DND-41 (cell line): ENCODE results near the gene ATP23.

Experiments
- ATAC-seq: fragments of 200-7000 bp; cut with Tn5 transposase; 3 replicates; pipeline ENCODE4 v1.9.1; 2021; ENCODE audit warnings: low read depth; ENCODE audit not compliant: insufficient read depth
- DNase-seq: peaks from one replicate; pipeline ENCODE4 v3.0.0-alpha.2; 2020
- H2AFZ ChIP-seq: 2 replicates; pipeline ENCODE4 v1.6.0; 2012; ENCODE audit warnings: low read depth, low read length
- H3K27ac ChIP-seq: 2 replicates; pipeline ENCODE4 v1.5.1; 2012; ENCODE audit warnings: low read length, inconsistent platforms
- H3K27me3 ChIP-seq: fragments of 200-600 bp; sonication (generic); 2 replicates; pipeline ENCODE4 v1.6.0; 2012; ENCODE audit warnings: low read length, mild to moderate bottlenecking, inconsistent platforms; ENCODE audit not compliant: insufficient read depth, poor library complexity
- H3K36me3 ChIP-seq: 2 replicates; pipeline ENCODE4 v1.5.1; 2012; ENCODE audit warnings: low read length, inconsistent platforms; ENCODE audit not compliant: insufficient read depth
- H3K4me1 ChIP-seq: 2 replicates; pipeline ENCODE4 v1.5.1; 2012; ENCODE audit warnings: mild to moderate bottlenecking, low read length; ENCODE audit not compliant: insufficient read depth
- H3K4me2 ChIP-seq: 2 replicates; pipeline ENCODE4 v1.6.0; 2012; ENCODE audit warnings: mild to moderate bottlenecking, moderate library complexity, low read length, inconsistent platforms; ENCODE audit not compliant: insufficient read depth
- H3K4me3 ChIP-seq, 2 experiments: fragments of 200-600 bp in 1 of 2; shearing (Covaris generic) in 1 of 2; 2 replicates each; pipeline ENCODE4 v1.5.1; 2012 to 2016; ENCODE audit warnings: inconsistent platforms in 2 of 2, low read length in 2 of 2, mild to moderate bottlenecking in 2 of 2, low read depth in 1 of 2, moderate library complexity in 1 of 2
- H3K79me2 ChIP-seq: 2 replicates; pipeline ENCODE4 v1.6.0; 2012; ENCODE audit warnings: low read length, inconsistent platforms; ENCODE audit not compliant: insufficient read depth
- H3K9ac ChIP-seq: 2 replicates; pipeline ENCODE4 v1.6.0; 2012; ENCODE audit warnings: low read depth, mild to moderate bottlenecking, inconsistent platforms, low read length, moderate library complexity
- H3K9me3 ChIP-seq: 2 replicates; pipeline ENCODE4 v1.5.1; 2012; ENCODE audit warnings: low read length, moderate library complexity, mild to moderate bottlenecking, inconsistent platforms; ENCODE audit not compliant: insufficient read depth, severe bottlenecking
- H4K20me1 ChIP-seq: 2 replicates; pipeline ENCODE4 v1.6.0; 2012; ENCODE audit warnings: low read length; ENCODE audit not compliant: insufficient read depth
- CTCF ChIP-seq: IDR thresholded peaks from 2 replicates; pipeline ENCODE4 v1.5.1; 2012; ENCODE audit warnings: borderline replicate concordance, low read length, moderate library complexity, mild to moderate bottlenecking; ENCODE audit not compliant: poor library complexity, severe bottlenecking; ENCODE audit errors: extremely low read depth
- EZH2 ChIP-seq: IDR thresholded peaks from 3 replicates; pipeline ENCODE4 v1.6.1; 2012; ENCODE audit warnings: borderline replicate concordance, low read depth, mild to moderate bottlenecking, moderate library complexity, low read length, inconsistent platforms; ENCODE audit not compliant: severe bottlenecking

Gene ATP23

DNA sequence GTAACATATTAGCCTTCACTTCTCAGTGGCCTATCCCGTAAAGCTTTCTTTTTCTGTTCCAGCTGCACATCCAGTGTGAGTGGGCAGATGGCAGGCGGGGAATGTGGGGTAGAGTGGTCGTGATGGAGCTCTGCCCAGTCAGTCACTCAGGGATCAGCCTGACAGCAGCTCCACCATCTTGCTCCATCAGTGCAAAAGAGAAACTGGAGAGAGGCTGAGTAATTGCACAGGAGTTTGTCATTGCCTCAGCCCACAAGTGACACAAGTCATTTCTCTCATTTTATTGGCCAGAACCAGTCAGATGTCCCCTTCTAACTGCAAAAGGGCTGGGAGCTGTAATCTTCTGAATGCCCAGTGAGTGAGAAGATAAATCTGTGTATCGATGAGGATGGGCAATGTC lies 66.5 kb downstream of the ATP23 start:
- H3K4me2 ChIP-seq: no peak overlapping the region
- H3K4me3 ChIP-seq: no peak overlapping the region
- H3K27ac ChIP-seq: no peak overlapping the region
- DNase-seq (no peak), ATAC-seq (0 out of 3 replicates have a peak, but pooled peaks have one; percentile 22)
- no peaks in the 10 kb centered on the region for H4K20me1 ChIP-seq
- no peaks in the 10 kb centered on the region for H3K36me3 ChIP-seq
- no peaks in the 10 kb centered on the region for H3K9me3 ChIP-seq
- H2AFZ ChIP-seq: no peak overlapping the region
- H3K27me3 ChIP-seq: no peaks in the 10 kb centered on the region
- no peaks in the 10 kb centered on the region for H3K4me1 ChIP-seq
- TF ChIP-seq CTCF (no peak), EZH2 (no peak)
- H3K79me2 ChIP-seq: no peaks in the 10 kb centered on the region
- no peak overlapping the region for H3K9ac ChIP-seq

DNA sequence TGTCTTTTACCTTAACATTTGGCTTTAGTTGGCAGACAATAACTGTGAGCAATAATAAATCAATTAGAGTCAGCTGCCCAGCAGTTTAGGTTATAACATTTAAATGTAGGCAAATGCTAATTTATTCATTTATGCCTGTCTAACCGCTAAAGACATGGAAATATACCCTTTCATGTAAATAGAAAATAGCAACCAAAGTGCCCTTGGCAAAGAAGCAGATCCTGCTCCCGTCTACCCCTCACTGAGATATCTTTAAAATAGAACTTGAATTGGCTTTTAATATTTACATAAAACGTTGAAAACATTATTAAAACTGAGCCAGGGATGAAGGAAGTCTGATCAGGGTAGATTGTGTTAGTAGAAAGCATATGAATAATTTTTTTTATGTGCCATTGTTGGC lies 67.3 kb downstream of the ATP23 start:
- no peak for ATAC-seq
- TF ChIP-seq CTCF (no peak), EZH2 (no peak)

More for the DNA sequence above, 67.3 kb downstream of the ATP23 start:
- no peak overlapping the region for H2AFZ ChIP-seq
- DNase-seq: no peak
- H3K4me1 ChIP-seq: no peaks in the 10 kb centered on the region
- H3K9me3 ChIP-seq: no peaks in the 10 kb centered on the region
- no peaks in the 10 kb centered on the region for H3K79me2 ChIP-seq
- no peak overlapping the region for H3K4me2 ChIP-seq
- no peaks in the 10 kb centered on the region for H3K36me3 ChIP-seq
- no peak overlapping the region for H3K4me3 ChIP-seq
- no peak overlapping the region for H3K9ac ChIP-seq
- H3K27me3 ChIP-seq: no peaks in the 10 kb centered on the region
- no peak overlapping the region for H3K27ac ChIP-seq
- no peaks in the 10 kb centered on the region for H4K20me1 ChIP-seq
